Stomach (tissue), 9 donors: ENCODE data around the gene DNM3. TPM values are rescaled to one million over a fixed set of nuclear protein-coding genes. Genes with fewer than 3 reads are reported as not detected.

Experiments used
- DNase-seq, 2 donors: peaks; one replicate each; pipeline versions ENCODE4 v3.0.0 to v3.0.0-alpha.2; 2013 to 2019
- H3K27ac ChIP-seq, 5 donors: fragments of 200-600 bp in 4 of 5; sonication (generic) in 4 of 5; one replicate each; pipeline ENCODE4 v1.5.1; 2013 to 2019; ENCODE audit warnings: mild to moderate bottlenecking in 1 of 5, moderate library complexity in 1 of 5
- H3K27me3 ChIP-seq, 3 donors: fragments of 200-600 bp; sonication (generic); one replicate each; pipeline ENCODE4 v1.5.1; 2017 to 2019; ENCODE audit warnings: mixed run types in 1 of 3
- H3K36me3 ChIP-seq, 4 donors: fragments of 200-600 bp; sonication (generic); 1 replicate in 3 of 4; 2 replicates in 1 of 4; pipeline ENCODE4 v1.5.1; 2016 to 2019
- H3K4me1 ChIP-seq, 4 donors: fragments of 200-600 bp; sonication (generic); one replicate each; pipeline ENCODE4 v1.5.1; 2016 to 2019
- H3K4me3 ChIP-seq, 4 donors: fragments of 200-600 bp; sonication (generic) in 3 of 4; one replicate each; pipeline ENCODE4 v1.5.1; 2016 to 2019; ENCODE audit warnings: mild to moderate bottlenecking in 1 of 4
- H3K9me3 ChIP-seq, 4 donors: fragments of 200-600 bp; sonication (generic); one replicate each; pipeline ENCODE4 v1.5.1; 2016 to 2019
- EP300 ChIP-seq: sonication (generic); formaldehyde crosslinking; IDR thresholded peaks from one replicate; pipeline ENCODE4 v1.6.1; 2017; ENCODE audit warnings: antibody characterized with exemption
- POLR2A ChIP-seq, 4 donors: fragments of 450-650 bp; IDR thresholded peaks; one replicate each; pipeline ENCODE4 v1.6.1; 2016; ENCODE audit warnings: antibody characterized with exemption in 4 of 4, control low read depth in 2 of 4, mild to moderate bottlenecking in 1 of 4, moderate library complexity in 1 of 4
- POLR2AphosphoS5 ChIP-seq, 3 donors: sonication (generic); formaldehyde crosslinking; IDR thresholded peaks; one replicate each; pipeline ENCODE4 v1.6.1; 2016; ENCODE audit warnings: antibody characterized with exemption in 3 of 3
- WGBS, 5 donors: extraction: QIAGEN DNeasy Blood & Tissue Kit in 3 of 5; methylation state at CpG; one replicate each; pipeline versions ENCODE4 v1.1.5 to v1.1.7; 2013 to 2018; 5-methylcytosine and 5-hydroxymethylcytosine counted together
- intact Hi-C: fragments of 100-400 bp; cut with DNase I; formaldehyde crosslinking; loops from one replicate; pipeline ENCODE4 v1.15.1; 2023; ENCODE audit warnings: low total_unique reads
- polyA plus RNA-seq, 3 donors: library from polyadenylated mRNA; stranded (reverse); fragments of 200-250 nt; gene quantifications; one replicate each; pipeline ENCODE4 v1.2.3, GENCODE V29; 2013
- total RNA-seq, 5 donors: library from RNA; depleted of rRNA; stranded (reverse); fragments of >200 nt; gene quantifications; one replicate each; pipeline versions ENCODE4 v1.1.0 to v1.2.3, GENCODE V29; 2014 to 2016
- TF ChIP-seq, protein P1 (sequence below), 7 experiments: fragments of 450-650 bp in 4 of 7; fragments of 200-600 bp in 3 of 7; sonication (generic) in 3 of 7; IDR thresholded peaks; one replicate each; pipeline ENCODE4 v1.5.1; 2016 to 2019; ENCODE audit warnings: antibody characterized with exemption in 7 of 7, control low read depth in 2 of 7, mild to moderate bottlenecking in 1 of 7
- donor health status: healthy with polysubstance abuse.
- donor health status: Bipolar disorder and iron deficiency.
- donor health status: healthy.

The DNM3 gene
- total and polyA plus RNA-seq, 8 donors, result 0.58 to 13.8 (median 2.2) TPM

DNA sequence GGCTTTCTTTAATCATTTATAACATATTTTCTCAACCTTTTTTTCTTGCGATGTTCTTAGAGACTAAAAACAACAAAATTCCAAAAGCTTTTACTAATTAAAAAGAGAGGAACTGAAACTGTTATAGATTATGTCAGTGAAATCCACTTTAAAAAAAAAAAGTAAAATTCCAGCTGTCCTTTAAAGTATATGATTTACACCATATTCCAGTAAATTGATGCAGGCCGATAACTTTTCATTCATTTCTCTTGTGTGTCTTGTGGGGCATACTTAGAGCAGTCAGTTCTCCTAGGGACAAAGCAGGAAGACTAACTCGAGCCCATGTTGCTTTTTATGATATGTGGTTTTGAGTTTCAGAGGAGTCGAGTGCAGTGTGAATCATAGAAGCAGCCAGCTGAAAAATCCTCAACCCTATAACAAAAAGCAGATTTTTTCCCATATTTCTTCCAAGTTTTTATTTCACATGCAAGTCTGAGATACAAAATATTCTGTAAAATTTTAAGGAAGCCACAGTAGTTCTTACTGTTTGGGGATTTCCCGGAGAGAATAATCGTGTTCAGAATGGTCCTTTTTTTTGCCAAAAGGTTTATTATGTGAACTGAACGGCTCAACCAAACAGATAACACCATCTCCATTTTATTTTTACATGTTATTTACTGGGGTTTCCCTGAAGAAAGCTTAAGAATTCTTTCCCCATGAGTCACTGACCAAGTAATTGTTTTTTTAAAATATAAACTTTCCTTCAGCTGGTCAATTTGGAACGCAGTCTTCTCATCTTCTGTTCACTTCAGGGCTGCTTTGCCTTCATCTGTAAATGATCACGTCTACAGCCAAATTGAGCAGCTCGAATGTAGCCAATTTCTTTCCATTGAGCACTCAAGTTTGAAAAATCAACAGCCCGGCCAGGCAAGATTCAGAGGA, 502.2 kb downstream of the DNM3 start:
- intact Hi-C loops, result no loop called here
- Histone ChIP-seq H3K4me3 (no peak overlapping the region), H3K36me3 (no peaks in the 10 kb centered on the region), H3K27ac (peak overlapping the region in 3 of 5 donors; percentile 28 to 55 (median 44)), H3K27me3 (no peaks in the 10 kb centered on the region), H3K9me3 (peaks cover 0 to 7% (median 0%) of the 10 kb centered on the region in 4 donors), H3K4me1 (peaks cover 0 to 22% (median 7%) of the 10 kb centered on the region in 4 donors)
- 42 to 58% (median 53%) methylated on average over 11 of the region's 11 CpGs for WGBS, 5 donors
- DNase-seq, result peak in 1 of 2 donors; percentile 76
- TF ChIP-seq POLR2AphosphoS5 (IDR thresholded peaks at IDR 0.05) (no peak), POLR2A (IDR thresholded peaks at IDR 0.05) (no peak), EP300 (no peak)
- TF ChIP-seq, protein P1, sequence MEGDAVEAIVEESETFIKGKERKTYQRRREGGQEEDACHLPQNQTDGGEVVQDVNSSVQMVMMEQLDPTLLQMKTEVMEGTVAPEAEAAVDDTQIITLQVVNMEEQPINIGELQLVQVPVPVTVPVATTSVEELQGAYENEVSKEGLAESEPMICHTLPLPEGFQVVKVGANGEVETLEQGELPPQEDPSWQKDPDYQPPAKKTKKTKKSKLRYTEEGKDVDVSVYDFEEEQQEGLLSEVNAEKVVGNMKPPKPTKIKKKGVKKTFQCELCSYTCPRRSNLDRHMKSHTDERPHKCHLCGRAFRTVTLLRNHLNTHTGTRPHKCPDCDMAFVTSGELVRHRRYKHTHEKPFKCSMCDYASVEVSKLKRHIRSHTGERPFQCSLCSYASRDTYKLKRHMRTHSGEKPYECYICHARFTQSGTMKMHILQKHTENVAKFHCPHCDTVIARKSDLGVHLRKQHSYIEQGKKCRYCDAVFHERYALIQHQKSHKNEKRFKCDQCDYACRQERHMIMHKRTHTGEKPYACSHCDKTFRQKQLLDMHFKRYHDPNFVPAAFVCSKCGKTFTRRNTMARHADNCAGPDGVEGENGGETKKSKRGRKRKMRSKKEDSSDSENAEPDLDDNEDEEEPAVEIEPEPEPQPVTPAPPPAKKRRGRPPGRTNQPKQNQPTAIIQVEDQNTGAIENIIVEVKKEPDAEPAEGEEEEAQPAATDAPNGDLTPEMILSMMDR (IDR thresholded peaks at IDR 0.05), result no peak

GRCh38 chr1:172344444-172344843, 503.1 kb downstream of the DNM3 start:
- peaks cover 0 to 22% (median 7%) of the 10 kb centered on the region in 4 donors for H3K4me1 ChIP-seq
- no peaks in the 10 kb centered on the region for H3K27me3 ChIP-seq
- H3K4me3 ChIP-seq, result no peak overlapping the region
- 90 to 93% (median 91%) methylated on average over 7 of the region's 7 CpGs for WGBS, 5 donors
- no peak for DNase-seq
- H3K27ac ChIP-seq, result peak overlapping the region in 3 of 5 donors; percentile 28 to 55 (median 44)
- H3K9me3 ChIP-seq, result peaks cover 0 to 7% (median 0%) of the 10 kb centered on the region in 4 donors
- intact Hi-C loops, result no loop called here
- H3K36me3 ChIP-seq, result no peaks in the 10 kb centered on the region
- TF ChIP-seq POLR2A (IDR thresholded peaks at IDR 0.05), result no peak
- TF ChIP-seq POLR2AphosphoS5 (IDR thresholded peaks at IDR 0.05), result no peak
- TF ChIP-seq EP300, result no peak

DNA sequence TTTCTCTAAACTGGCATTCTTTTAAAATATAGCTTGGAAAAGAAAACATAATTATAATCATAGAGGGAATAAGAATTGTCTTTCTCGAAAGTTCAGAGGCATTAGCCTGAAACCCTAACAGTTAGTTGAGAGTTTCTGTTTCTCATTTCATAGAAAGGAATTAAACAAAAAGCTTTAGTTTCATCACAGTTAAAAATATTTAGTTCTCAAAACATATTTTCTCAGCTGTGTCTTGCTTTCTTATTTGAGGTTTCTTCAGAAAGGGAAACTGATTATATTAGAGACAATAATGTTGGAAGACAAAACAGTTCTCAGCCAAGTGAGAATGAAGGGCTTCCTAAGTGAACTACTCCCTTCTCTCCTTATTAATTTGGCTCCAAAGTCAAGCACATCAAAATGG, 503.8 kb downstream of the DNM3 start:
- WGBS, 5 donors, result 70 to 78% (median 75%) methylated on average over 1 of the region's 1 CpG
- Histone ChIP-seq H3K9me3 (peaks cover 0 to 7% (median 0%) of the 10 kb centered on the region in 4 donors), H3K27me3 (no peaks in the 10 kb centered on the region), H3K27ac (peak overlapping the region in 1 of 5 donors; percentile 5), H3K4me3 (no peak overlapping the region), H3K36me3 (no peaks in the 10 kb centered on the region), H3K4me1 (peaks cover 0 to 22% (median 7%) of the 10 kb centered on the region in 4 donors)
- no peak for TF ChIP-seq EP300
- TF ChIP-seq, protein P1 (IDR thresholded peaks at IDR 0.05), result no peak
- no peak for TF ChIP-seq POLR2A (IDR thresholded peaks at IDR 0.05)
- TF ChIP-seq POLR2AphosphoS5 (IDR thresholded peaks at IDR 0.05), result no peak
- DNase-seq, result no peak
- intact Hi-C loops, result no loop called here

DNA sequence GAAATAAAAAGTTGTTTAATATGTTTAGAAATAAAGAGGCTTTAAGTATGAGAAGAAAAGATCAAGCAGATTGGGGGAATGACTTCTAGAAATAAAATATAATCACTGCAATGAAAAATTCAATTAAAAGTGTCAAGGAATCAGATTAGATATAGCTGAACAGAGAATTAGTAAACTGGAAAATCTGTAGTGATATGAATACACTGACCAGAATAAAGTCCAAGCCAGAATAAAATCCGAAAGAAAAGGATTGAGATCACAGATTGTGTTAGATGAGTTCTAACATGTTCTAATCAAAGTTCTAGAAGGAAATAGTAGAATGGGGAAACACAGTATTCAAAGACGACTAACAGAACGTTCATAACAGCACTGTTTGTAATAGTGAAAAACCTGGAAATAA, 506.1 kb downstream of the DNM3 start:
- TF ChIP-seq, protein P1 (IDR thresholded peaks at IDR 0.05), result no peak
- TF ChIP-seq POLR2A (IDR thresholded peaks at IDR 0.05) (no peak), POLR2AphosphoS5 (IDR thresholded peaks at IDR 0.05) (no peak), EP300 (no peak)
- intact Hi-C loops, result no loop called here
- Histone ChIP-seq H3K36me3 (no peaks in the 10 kb centered on the region), H3K9me3 (peaks cover 0 to 7% (median 0%) of the 10 kb centered on the region in 4 donors), H3K27ac (no peak overlapping the region), H3K27me3 (no peaks in the 10 kb centered on the region), H3K4me3 (no peak overlapping the region), H3K4me1 (peaks cover 0 to 37% (median 14%) of the 10 kb centered on the region in 4 donors)
- 91 to 98% (median 95%) methylated on average over 3 of the region's 3 CpGs for WGBS, 5 donors
- DNase-seq, result no peak
